Pancreas (tissue), 10 donors: ENCODE results near the gene NUMA1. TPM values are rescaled to one million over a fixed set of nuclear protein-coding genes. Genes with fewer than 3 reads are reported as not detected.

Source experiments
- ATAC-seq, 4 donors: fragments of 200-7000 bp; cut with Tn5 transposase; one replicate each; pipeline versions ENCODE4 v1.8.0 to v1.9.1; 2020; ENCODE audit warnings: mild to moderate bottlenecking in 4 of 4, moderate library complexity in 4 of 4
- DNase-seq, 6 donors: peaks; one replicate each; pipeline ENCODE4 v3.0.0-alpha.2; 2020
- FAIRE-seq: peaks from 2 replicates; lab custom pipeline; 2012; peaks lifted over from hg19 to GRCh38; lab: Jason Lieb, UNC
- H3K27ac ChIP-seq, 4 donors: fragments of 200-600 bp; sonication (generic); 1 replicate in 3 of 4; 2 replicates in 1 of 4; pipeline versions ENCODE4 v1.5.0 to v1.8.0; 2020
- H3K27me3 ChIP-seq, 4 donors: fragments of 200-600 bp; one replicate each; pipeline ENCODE4 v1.8.0; 2021
- H3K36me3 ChIP-seq, 3 donors: fragments of 200-600 bp; sonication (generic) in 1 of 3; one replicate each; pipeline versions ENCODE4 v1.5.0 to v1.8.0; 2020 to 2021
- H3K4me1 ChIP-seq, 3 donors: fragments of 200-600 bp; one replicate each; pipeline ENCODE4 v1.8.0; 2021
- H3K4me3 ChIP-seq, 4 donors: fragments of 200-600 bp; sonication (generic) in 2 of 4; one replicate each; pipeline versions ENCODE4 v1.5.0 to v1.8.0; 2020 to 2021
- H3K9me3 ChIP-seq, 4 donors: fragments of 200-600 bp; one replicate each; pipeline ENCODE4 v1.8.0; 2021
- WGBS, 2 donors: extraction: QIAGEN DNeasy Blood & Tissue Kit; methylation state at CpG; one replicate each; pipeline ENCODE4 v1.1.7; 2013; 5-methylcytosine and 5-hydroxymethylcytosine counted together
- intact Hi-C, 3 donors: fragments of 100-400 bp; cut with DNase I; formaldehyde crosslinking; loops; one replicate each; pipeline versions ENCODE4 v1.11.1 to v1.14.2; 2022
- polyA plus RNA-seq, 2 donors: library from polyadenylated mRNA; stranded (reverse); fragments of 200-250 nt; gene quantifications; one replicate each; pipeline ENCODE4 v1.2.3, GENCODE V29; 2013
- total RNA-seq, 6 donors: library from RNA; stranded (reverse); fragmentation: NEBNext Ultra II Directional in 4 of 6; extraction: Animal tissue kit (Norgen Biotek cat#: 25700) in 4 of 6; gene quantifications; one replicate each; pipeline versions ENCODE4 v1.2.1 to v1.2.4, GENCODE V29; 2021 to 2023
- TF ChIP-seq, protein P1 (sequence below), 4 donors: fragments of 200-600 bp; sonication (generic) in 3 of 4; IDR thresholded peaks; one replicate each; pipeline versions ENCODE4 v1.5.0 to v1.8.0; 2021; ENCODE audit warnings: antibody characterized with exemption in 4 of 4
- donor health status: healthy with polysubstance abuse.
- donor health status: DM: no; HTN: no; CAD: no; lungs with moderate emphysema.
- donor health status: DM: no; HTN: no; CAD: no.
- donor health status: control.
- donor health status: control.
- donor health status: Bipolar disorder and iron deficiency.
- donor health status: DM: yes; HTN: yes; CAD: no.
- donor health status: DM: no; HTN: no; CAD: no.
- donor health status: DM: no; HTN: no; CAD: no.
- donor health status: DM: yes; HTN: yes; CAD: no.

The NUMA1 gene
- total and polyA plus RNA-seq, 8 donors: 68.8 to 216 (median 99.4) TPM

- ATAC-seq: peak in 2 of 4 donors; percentile 7 to 9
- Histone ChIP-seq H3K4me3 (no peak overlapping the region), H3K27me3 (no peaks in the 10 kb centered on the region), H3K9me3 (no peaks in the 10 kb centered on the region), H3K4me1 (peaks cover 0 to 9% (median 0%) of the 10 kb centered on the region in 3 donors), H3K36me3 (no peaks in the 10 kb centered on the region), H3K27ac (no peak overlapping the region)
- WGBS, 2 donors: 83 to 86% methylated on average over 8 of the region's 8 CpGs
- TF ChIP-seq, protein P1, sequence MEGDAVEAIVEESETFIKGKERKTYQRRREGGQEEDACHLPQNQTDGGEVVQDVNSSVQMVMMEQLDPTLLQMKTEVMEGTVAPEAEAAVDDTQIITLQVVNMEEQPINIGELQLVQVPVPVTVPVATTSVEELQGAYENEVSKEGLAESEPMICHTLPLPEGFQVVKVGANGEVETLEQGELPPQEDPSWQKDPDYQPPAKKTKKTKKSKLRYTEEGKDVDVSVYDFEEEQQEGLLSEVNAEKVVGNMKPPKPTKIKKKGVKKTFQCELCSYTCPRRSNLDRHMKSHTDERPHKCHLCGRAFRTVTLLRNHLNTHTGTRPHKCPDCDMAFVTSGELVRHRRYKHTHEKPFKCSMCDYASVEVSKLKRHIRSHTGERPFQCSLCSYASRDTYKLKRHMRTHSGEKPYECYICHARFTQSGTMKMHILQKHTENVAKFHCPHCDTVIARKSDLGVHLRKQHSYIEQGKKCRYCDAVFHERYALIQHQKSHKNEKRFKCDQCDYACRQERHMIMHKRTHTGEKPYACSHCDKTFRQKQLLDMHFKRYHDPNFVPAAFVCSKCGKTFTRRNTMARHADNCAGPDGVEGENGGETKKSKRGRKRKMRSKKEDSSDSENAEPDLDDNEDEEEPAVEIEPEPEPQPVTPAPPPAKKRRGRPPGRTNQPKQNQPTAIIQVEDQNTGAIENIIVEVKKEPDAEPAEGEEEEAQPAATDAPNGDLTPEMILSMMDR (IDR thresholded peaks at IDR 0.05): no peak
- no peak for FAIRE-seq
- intact Hi-C loops: no loop called here
- no peak for DNase-seq
These were observed 83.4 kb downstream of the NUMA1 start for GRCh38 chr11:71996946-71997345.

DNA sequence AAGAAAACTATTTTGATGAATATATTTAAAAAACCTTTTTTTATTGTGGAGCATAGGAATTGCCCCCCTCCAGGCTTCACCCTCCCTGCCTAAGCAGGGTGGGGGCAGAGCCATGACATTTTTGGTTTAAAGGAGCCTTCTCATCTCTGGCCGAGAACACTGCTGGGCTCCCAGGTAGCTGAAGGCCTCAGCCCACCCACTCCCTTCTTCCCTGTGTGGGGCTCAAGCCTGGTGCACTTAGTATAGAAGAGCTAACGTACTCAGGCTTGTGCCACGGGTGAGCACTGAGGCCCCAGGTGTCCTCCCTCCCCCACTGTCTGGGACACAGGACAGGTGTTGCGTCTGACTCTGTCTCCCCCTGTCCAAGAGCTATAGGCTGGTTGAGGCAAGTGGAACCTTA lies 83.8 kb downstream of the NUMA1 start:
- TF ChIP-seq, protein P1 (IDR thresholded peaks at IDR 0.05): no peak
- ATAC-seq: no peak
- H3K27ac ChIP-seq: no peak overlapping the region
- 86 to 93% methylated on average over 4 of the region's 4 CpGs for WGBS, 2 donors
- no peak for DNase-seq
- H3K36me3 ChIP-seq: no peaks in the 10 kb centered on the region
- peaks cover 0 to 9% (median 0%) of the 10 kb centered on the region in 3 donors for H3K4me1 ChIP-seq
- H3K27me3 ChIP-seq: no peaks in the 10 kb centered on the region
- no peak for FAIRE-seq
- no peak overlapping the region for H3K4me3 ChIP-seq
- H3K9me3 ChIP-seq: no peaks in the 10 kb centered on the region
- intact Hi-C loops: no loop called here

- Histone ChIP-seq H3K36me3 (no peaks in the 10 kb centered on the region), H3K9me3 (no peaks in the 10 kb centered on the region), H3K4me3 (no peak overlapping the region), H3K4me1 (peaks cover 0 to 9% (median 0%) of the 10 kb centered on the region in 3 donors), H3K27me3 (no peaks in the 10 kb centered on the region), H3K27ac (no peak overlapping the region)
- TF ChIP-seq, protein P1 (IDR thresholded peaks at IDR 0.05): no peak
- WGBS, 2 donors: 89 to 94% methylated on average over 3 of the region's 3 CpGs
- no peak for DNase-seq
- no peak for FAIRE-seq
- intact Hi-C loops: no loop called here
- ATAC-seq: no peak
These were observed 84.5 kb downstream of the NUMA1 start for GRCh38 chr11:71995726-71996291.

GRCh38 chr11:71994786-71995185 lies 85.6 kb downstream of the NUMA1 start:
- ATAC-seq: no peak
- peaks cover 0 to 4% (median 0%) of the 10 kb centered on the region in 3 donors for H3K4me1 ChIP-seq
- intact Hi-C loops: no loop called here
- WGBS, 2 donors: 79 to 91% methylated on average over 3 of the region's 3 CpGs
- no peaks in the 10 kb centered on the region for H3K9me3 ChIP-seq
- TF ChIP-seq, protein P1 (IDR thresholded peaks at IDR 0.05): no peak
- H3K4me3 ChIP-seq: no peak overlapping the region
- no peaks in the 10 kb centered on the region for H3K27me3 ChIP-seq
- DNase-seq: no peak
- no peak overlapping the region for H3K27ac ChIP-seq
- FAIRE-seq: no peak
- no peaks in the 10 kb centered on the region for H3K36me3 ChIP-seq

- intact Hi-C loops: no loop called here
- ATAC-seq: no peak
- H3K27me3 ChIP-seq: no peaks in the 10 kb centered on the region
- H3K4me3 ChIP-seq: no peak overlapping the region
- H3K9me3 ChIP-seq: no peaks in the 10 kb centered on the region
- TF ChIP-seq, protein P1 (IDR thresholded peaks at IDR 0.05): no peak
- WGBS, 2 donors: 73 to 75% methylated on average over 3 of the region's 3 CpGs
- FAIRE-seq: no peak
- H3K27ac ChIP-seq: no peak overlapping the region
- no peak for DNase-seq
- H3K4me1 ChIP-seq: no peaks in the 10 kb centered on the region
- H3K36me3 ChIP-seq: no peaks in the 10 kb centered on the region
These were observed 88.1 kb downstream of the NUMA1 start for GRCh38 chr11:71992136-71992730.
